CD4-positive, alpha-beta memory T cell (primary cell): ENCODE results near the gene TNP2. TPM values are rescaled to one million over a fixed set of nuclear protein-coding genes. Genes with fewer than 3 reads are reported as not detected.

Source experiments
- CTCF ChIA-PET: fragments of 350-600 bp; sonication (Branson Sonifier 250); formaldehyde crosslinking; loops from one replicate; lab custom pipeline; 2021; ENCODE audit warnings: inconsistent platforms; ENCODE audit not compliant: partially characterized antibody; lab: Charles Lee
- POLR2A ChIA-PET: fragments of 350-600 bp; sonication (Branson Sonifier 250); formaldehyde crosslinking; loops from one replicate; lab custom pipeline; 2021; ENCODE audit not compliant: partially characterized antibody; lab: Charles Lee
- DNase-seq, 5 donors: peaks; one replicate each; pipeline versions ENCODE4 v3.0.0 to v3.0.0-alpha.2; 2020 to 2022; ENCODE audit warnings: mixed read lengths in 1 of 5
- H3K27ac ChIP-seq: one replicate; pipeline ENCODE4 v1.7.0; 2013; ENCODE audit warnings: low read depth, low read length
- H3K27me3 ChIP-seq: 2 replicates; pipeline ENCODE4 v1.7.0; 2013; ENCODE audit warnings: mild to moderate bottlenecking, low read length, moderate library complexity; ENCODE audit not compliant: insufficient read depth
- H3K36me3 ChIP-seq: 2 replicates; pipeline ENCODE4 v1.7.0; 2013; ENCODE audit warnings: mild to moderate bottlenecking, low read length, moderate library complexity; ENCODE audit not compliant: insufficient read depth
- H3K4me1 ChIP-seq: 2 replicates; pipeline ENCODE4 v1.7.0; 2013; ENCODE audit warnings: mild to moderate bottlenecking, low read length, moderate library complexity; ENCODE audit not compliant: insufficient read depth
- H3K4me3 ChIP-seq, 2 donors: one replicate each; pipeline ENCODE4 v1.7.0; 2013; ENCODE audit warnings: low read length in 2 of 2, mild to moderate bottlenecking in 1 of 2
- H3K9me3 ChIP-seq, 2 donors: one replicate each; pipeline ENCODE4 v1.7.0; 2013; ENCODE audit warnings: low read length in 2 of 2, control low read depth in 1 of 2; ENCODE audit not compliant: control insufficient read depth in 1 of 2
- H3K27ac Mint-ChIP-seq, 7 donors: one replicate each; pipeline ENCODE4 v1.8.0; 2020 to 2021; ENCODE audit warnings: mixed read lengths in 7 of 7, mild to moderate bottlenecking in 6 of 7, inconsistent platforms in 3 of 7, moderate library complexity in 3 of 7
- H3K27me3 Mint-ChIP-seq, 2 donors: one replicate each; pipeline ENCODE4 v1.8.0; 2020 to 2021; ENCODE audit warnings: mixed read lengths in 2 of 2
- H3K36me3 Mint-ChIP-seq, 2 donors: one replicate each; pipeline ENCODE4 v1.8.0; 2020 to 2021; ENCODE audit warnings: mixed read lengths in 2 of 2, inconsistent platforms in 1 of 2, mild to moderate bottlenecking in 1 of 2
- H3K4me1 Mint-ChIP-seq, 4 donors: one replicate each; pipeline ENCODE4 v1.8.0; 2020 to 2021; ENCODE audit warnings: mixed read lengths in 4 of 4, mild to moderate bottlenecking in 1 of 4
- H3K4me3 Mint-ChIP-seq, 8 donors: one replicate each; pipeline ENCODE4 v1.8.0; 2020 to 2021; ENCODE audit warnings: mixed read lengths in 8 of 8, mild to moderate bottlenecking in 7 of 8, moderate library complexity in 6 of 8, inconsistent platforms in 3 of 8
- H3K9me3 Mint-ChIP-seq, 8 donors: one replicate each; pipeline ENCODE4 v1.8.0; 2020 to 2021; ENCODE audit warnings: mixed read lengths in 8 of 8, mild to moderate bottlenecking in 5 of 8, inconsistent platforms in 3 of 8, moderate library complexity in 1 of 8
- intact Hi-C: fragments of 100-400 bp; cut with micrococcal nuclease; formaldehyde crosslinking; loops from one replicate; pipeline ENCODE4 v1.15.1; 2023
- polyA plus RNA-seq, 2 donors: library from polyadenylated mRNA; unstranded; fragments of 300-500 nt; fragmentation: Illumina TruSeq; gene quantifications; one replicate each; pipeline ENCODE4 v1.2.3, GENCODE V29; 2021
- total RNA-seq, 2 experiments: library from RNA; stranded (reverse); gene quantifications; one replicate each; pipeline ENCODE4 v1.2.3, GENCODE V29; 2021

TNP2 gene
- total and polyA plus RNA-seq, 4 experiments from 2014 or later, result not detected

- Mint-ChIP-seq H3K9me3 (no peaks in the 10 kb centered on the region), H3K4me3 (no peak overlapping the region), H3K27me3 (no peaks in the 10 kb centered on the region), H3K4me1 (no peaks in the 10 kb centered on the region), H3K36me3 (no peaks in the 10 kb centered on the region), H3K27ac (peak overlapping the region in 1 of 7 donors; percentile 46)
- CTCF ChIA-PET, result interaction anchor here (2.2 kb wide), 1 partner anchor 15 kb away, joined by 6 read pairs; no protein-coding TSS in a partner anchor
- intact Hi-C loops, result no loop called here
- no peaks in the 10 kb centered on the region for H3K4me1 ChIP-seq
- H3K27ac ChIP-seq, result no peak overlapping the region
- H3K9me3 ChIP-seq, result no peaks in the 10 kb centered on the region
- DNase-seq, result no peak
- POLR2A ChIA-PET, result no interaction called here
- H3K36me3 ChIP-seq, result no peaks in the 10 kb centered on the region
- no peak overlapping the region for H3K4me3 ChIP-seq
- H3K27me3 ChIP-seq, result no peaks in the 10 kb centered on the region
These were observed 3.4 kb upstream of the TNP2 start for GRCh38 chr16:11272484-11272883.

- Histone ChIP-seq H3K36me3 (no peaks in the 10 kb centered on the region), H3K27me3 (no peaks in the 10 kb centered on the region), H3K4me1 (no peaks in the 10 kb centered on the region), H3K4me3 (no peak overlapping the region), H3K9me3 (no peaks in the 10 kb centered on the region), H3K27ac (no peak overlapping the region)
- CTCF ChIA-PET, result interaction anchor here (1.0 to 1.5 kb wide), 3 partner anchors 9 to 308 kb away, joined by 3 to 5 read pairs (median 4); no protein-coding TSS in a partner anchor
- Mint-ChIP-seq H3K36me3 (no peaks in the 10 kb centered on the region), H3K27ac (no peak overlapping the region), H3K9me3 (no peaks in the 10 kb centered on the region), H3K4me1 (no peaks in the 10 kb centered on the region), H3K4me3 (no peak overlapping the region), H3K27me3 (no peaks in the 10 kb centered on the region)
- POLR2A ChIA-PET, result no interaction called here
- no peak for DNase-seq
- intact Hi-C loops, result no loop called here
These were observed 2.5 kb upstream of the TNP2 start for GRCh38 chr16:11271610-11272009.

GRCh38 chr16:11270602-11271162 lies 1.6 kb upstream of the TNP2 start:
- Histone ChIP-seq H3K9me3 (no peaks in the 10 kb centered on the region), H3K27ac (no peak overlapping the region), H3K4me3 (no peak overlapping the region), H3K27me3 (no peaks in the 10 kb centered on the region), H3K4me1 (no peaks in the 10 kb centered on the region), H3K36me3 (no peaks in the 10 kb centered on the region)
- DNase-seq, result no peak
- Mint-ChIP-seq H3K27ac (no peak overlapping the region), H3K4me1 (no peaks in the 10 kb centered on the region), H3K36me3 (no peaks in the 10 kb centered on the region), H3K4me3 (no peak overlapping the region), H3K9me3 (no peaks in the 10 kb centered on the region), H3K27me3 (no peaks in the 10 kb centered on the region)
- ChIA-PET CTCF (interaction anchor here (1.0 to 1.5 kb wide), 3 partner anchors 8 to 307 kb away, joined by 3 to 5 read pairs (median 4); no protein-coding TSS in a partner anchor), POLR2A (no interaction called here)
- intact Hi-C loops, result no loop called here

- ChIA-PET POLR2A (interaction anchor here (2.0 to 3.2 kb wide), 2 partner anchors 8 to 10 kb away, joined by 4 to 20 read pairs; partner anchors contain the start of genes PRM3 and SOCS1), CTCF (interaction anchor here (0.6 kb wide), 1 partner anchor 244 kb away, joined by 3 read pairs; no protein-coding TSS in a partner anchor)
- no peaks in the 10 kb centered on the region for H3K27me3 ChIP-seq
- H3K4me1 Mint-ChIP-seq, result peaks cover 16 to 30% (median 21%) of the 10 kb centered on the region in 4 donors
- no peak overlapping the region for H3K27ac ChIP-seq
- no peaks in the 10 kb centered on the region for H3K9me3 ChIP-seq
- no peak overlapping the region for H3K4me3 Mint-ChIP-seq
- no peak for DNase-seq
- no peaks in the 10 kb centered on the region for H3K36me3 Mint-ChIP-seq
- peaks cover 21% of the 10 kb centered on the region for H3K4me1 ChIP-seq
- H3K4me3 ChIP-seq, result no peak overlapping the region
- intact Hi-C loops, result no loop called here
- no peaks in the 10 kb centered on the region for H3K27me3 Mint-ChIP-seq
- H3K36me3 ChIP-seq, result no peaks in the 10 kb centered on the region
- peak overlapping the region in 3 of 7 donors; percentile 27 to 62 (median 47) for H3K27ac Mint-ChIP-seq
- H3K9me3 Mint-ChIP-seq, result no peaks in the 10 kb centered on the region
These were observed 4.0 kb downstream of the TNP2 start for GRCh38 chr16:11265124-11265523.

GRCh38 chr16:11264155-11264832 lies 4.8 kb downstream of the TNP2 start:
- H3K27ac Mint-ChIP-seq, result peak overlapping the region; percentile 30 to 91 (median 86)
- DNase-seq, result no peak
- H3K9me3 Mint-ChIP-seq, result no peaks in the 10 kb centered on the region
- peaks cover 23% of the 10 kb centered on the region for H3K4me1 ChIP-seq
- no peaks in the 10 kb centered on the region for H3K36me3 Mint-ChIP-seq
- intact Hi-C loops, result no loop called here
- no peak overlapping the region for H3K4me3 ChIP-seq
- H3K27ac ChIP-seq, result no peak overlapping the region
- CTCF ChIA-PET, result interaction anchor here (0.9 to 1.6 kb wide), 5 partner anchors 39 to 301 kb away, joined by 3 to 5 read pairs (median 3); no protein-coding TSS in a partner anchor
- POLR2A ChIA-PET, result interaction anchor here (1.0 to 3.2 kb wide), 6 partner anchors 9 to 478 kb away, joined by 3 to 20 read pairs (median 5); partner anchors contain the start of genes PRM3, SOCS1 and TXNDC11
- H3K4me1 Mint-ChIP-seq, result peaks cover 17 to 38% (median 22%) of the 10 kb centered on the region in 4 donors
- no peaks in the 10 kb centered on the region for H3K27me3 ChIP-seq
- H3K4me3 Mint-ChIP-seq, result peak overlapping the region in 6 of 8 donors; percentile 17 to 69 (median 58)
- H3K36me3 ChIP-seq, result no peaks in the 10 kb centered on the region
- H3K27me3 Mint-ChIP-seq, result no peaks in the 10 kb centered on the region
- no peaks in the 10 kb centered on the region for H3K9me3 ChIP-seq

- no peaks in the 10 kb centered on the region for H3K27me3 Mint-ChIP-seq
- Histone ChIP-seq H3K27ac (no peak overlapping the region), H3K4me1 (peaks cover 29% of the 10 kb centered on the region), H3K4me3 (no peak overlapping the region), H3K27me3 (no peaks in the 10 kb centered on the region), H3K9me3 (no peaks in the 10 kb centered on the region), H3K36me3 (no peaks in the 10 kb centered on the region)
- ChIA-PET POLR2A (interaction anchor here (1.0 to 3.2 kb wide), 6 partner anchors 9 to 479 kb away, joined by 3 to 20 read pairs (median 5); partner anchors contain the start of genes PRM3, SOCS1 and TXNDC11), CTCF (interaction anchor here (0.9 to 1.6 kb wide), 6 partner anchors 39 to 300 kb away, joined by 3 to 5 read pairs (median 3); no protein-coding TSS in a partner anchor)
- H3K9me3 Mint-ChIP-seq, result no peaks in the 10 kb centered on the region
- peak overlapping the region in 7 of 8 donors; percentile 17 to 69 (median 56) for H3K4me3 Mint-ChIP-seq
- intact Hi-C loops, result no loop called here
- DNase-seq, result peak; percentile 49 to 68 (median 66)
- peak overlapping the region; percentile 30 to 91 (median 86) for H3K27ac Mint-ChIP-seq
- no peaks in the 10 kb centered on the region for H3K36me3 Mint-ChIP-seq
- peaks cover 17 to 44% (median 26%) of the 10 kb centered on the region in 4 donors for H3K4me1 Mint-ChIP-seq
These were observed 5.4 kb downstream of the TNP2 start for GRCh38 chr16:11263737-11264136.

- DNase-seq, result no peak
- intact Hi-C loops, result no loop called here
- Mint-ChIP-seq H3K9me3 (no peaks in the 10 kb centered on the region), H3K36me3 (no peaks in the 10 kb centered on the region), H3K4me1 (peaks cover 22 to 52% (median 34%) of the 10 kb centered on the region in 4 donors), H3K4me3 (peak overlapping the region in 1 of 8 donors; percentile 12), H3K27me3 (no peaks in the 10 kb centered on the region), H3K27ac (peak overlapping the region in 6 of 7 donors; percentile 18 to 85 (median 58))
- no peaks in the 10 kb centered on the region for H3K9me3 ChIP-seq
- CTCF ChIA-PET, result interaction anchor here (0.8 to 1.6 kb wide), 8 partner anchors 8 to 310 kb away, joined by 3 to 5 read pairs (median 3); no protein-coding TSS in a partner anchor
- peaks cover 37% of the 10 kb centered on the region for H3K4me1 ChIP-seq
- H3K4me3 ChIP-seq, result no peak overlapping the region
- no peak overlapping the region for H3K27ac ChIP-seq
- POLR2A ChIA-PET, result interaction anchor here (1.0 to 3.2 kb wide), 6 partner anchors 8 to 479 kb away, joined by 3 to 20 read pairs (median 5); partner anchors contain the start of genes PRM3, SOCS1 and TXNDC11
- H3K36me3 ChIP-seq, result no peaks in the 10 kb centered on the region
- H3K27me3 ChIP-seq, result no peaks in the 10 kb centered on the region
These were observed 6.2 kb downstream of the TNP2 start for GRCh38 chr16:11262915-11263314.
